ENCODE measurements around the gene PACSIN2. TPM values are rescaled to one million over a fixed set of nuclear protein-coding genes. Genes with fewer than 3 reads are reported as not detected.

Gene PACSIN2
- total RNA-seq, 3 donors from 2014 or later: 132 to 184 (median 152) TPM

DNA sequence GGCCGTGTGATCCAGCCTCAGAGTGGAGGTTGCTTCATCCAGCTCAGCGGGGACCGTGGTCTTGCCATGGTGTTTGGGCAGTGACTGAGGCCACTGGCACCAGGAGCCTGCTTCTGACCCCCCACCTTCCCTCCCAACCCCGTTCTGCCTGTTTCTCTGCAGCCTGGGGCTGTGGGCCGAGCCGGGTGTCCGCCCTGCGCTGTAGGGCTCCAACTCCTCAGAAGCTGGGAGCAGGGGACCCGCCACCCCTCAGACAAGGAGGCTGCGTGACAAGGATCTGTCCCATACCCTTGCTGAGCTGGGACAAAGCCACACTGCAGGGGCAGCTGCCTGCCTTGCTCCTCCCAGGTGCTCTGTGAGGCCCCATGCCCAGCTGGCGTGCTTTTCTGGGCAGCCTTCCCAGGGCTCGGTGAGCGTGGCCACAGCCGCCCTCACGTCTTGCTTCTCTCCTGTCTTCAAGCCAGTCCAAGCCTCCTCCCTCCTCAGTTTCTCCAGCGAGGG, 146.1 kb downstream of the PACSIN2 start:
- Histone ChIP-seq H3K36me3 (ENCODE audit: low read depth) (no peaks in the 10 kb centered on the region), H3K4me3 (no peak overlapping the region), H3K4me1 (ENCODE audit: low read depth) (peaks cover 3% of the 10 kb centered on the region), H3K9me3 (no peaks in the 10 kb centered on the region)
- peak; percentile 29 for ATAC-seq
- no peak for DNase-seq
- TF ChIP-seq, protein P1, sequence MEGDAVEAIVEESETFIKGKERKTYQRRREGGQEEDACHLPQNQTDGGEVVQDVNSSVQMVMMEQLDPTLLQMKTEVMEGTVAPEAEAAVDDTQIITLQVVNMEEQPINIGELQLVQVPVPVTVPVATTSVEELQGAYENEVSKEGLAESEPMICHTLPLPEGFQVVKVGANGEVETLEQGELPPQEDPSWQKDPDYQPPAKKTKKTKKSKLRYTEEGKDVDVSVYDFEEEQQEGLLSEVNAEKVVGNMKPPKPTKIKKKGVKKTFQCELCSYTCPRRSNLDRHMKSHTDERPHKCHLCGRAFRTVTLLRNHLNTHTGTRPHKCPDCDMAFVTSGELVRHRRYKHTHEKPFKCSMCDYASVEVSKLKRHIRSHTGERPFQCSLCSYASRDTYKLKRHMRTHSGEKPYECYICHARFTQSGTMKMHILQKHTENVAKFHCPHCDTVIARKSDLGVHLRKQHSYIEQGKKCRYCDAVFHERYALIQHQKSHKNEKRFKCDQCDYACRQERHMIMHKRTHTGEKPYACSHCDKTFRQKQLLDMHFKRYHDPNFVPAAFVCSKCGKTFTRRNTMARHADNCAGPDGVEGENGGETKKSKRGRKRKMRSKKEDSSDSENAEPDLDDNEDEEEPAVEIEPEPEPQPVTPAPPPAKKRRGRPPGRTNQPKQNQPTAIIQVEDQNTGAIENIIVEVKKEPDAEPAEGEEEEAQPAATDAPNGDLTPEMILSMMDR (IDR thresholded peaks at IDR 0.05): no peak
- intact Hi-C loops (cut with DNase I, micrococcal nuclease): no loop called here

DNA sequence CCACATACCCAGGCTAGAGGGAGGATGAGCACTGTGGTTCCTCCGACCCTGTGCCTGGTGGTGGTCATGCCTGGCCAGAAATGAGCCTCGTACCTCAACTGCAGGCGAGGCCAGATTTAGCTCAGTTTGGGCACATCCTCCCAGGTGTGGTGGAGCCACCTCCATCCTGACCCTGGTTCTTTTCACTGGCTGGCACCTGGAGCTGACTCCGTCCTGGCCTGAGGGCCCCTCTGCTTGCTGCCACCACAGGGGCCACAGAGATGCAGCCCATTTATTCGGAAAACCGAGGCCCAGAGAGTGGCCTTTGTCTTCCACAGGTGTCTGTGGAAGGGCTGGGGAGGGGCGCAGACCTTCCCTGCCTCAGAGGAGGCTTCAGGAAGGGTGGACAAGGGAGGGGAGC, 148.8 kb downstream of the PACSIN2 start:
- TF ChIP-seq, protein P1 (IDR thresholded peaks at IDR 0.05): no peak
- intact Hi-C loops (cut with DNase I, micrococcal nuclease): no loop called here
- ATAC-seq: no peak

DNA sequence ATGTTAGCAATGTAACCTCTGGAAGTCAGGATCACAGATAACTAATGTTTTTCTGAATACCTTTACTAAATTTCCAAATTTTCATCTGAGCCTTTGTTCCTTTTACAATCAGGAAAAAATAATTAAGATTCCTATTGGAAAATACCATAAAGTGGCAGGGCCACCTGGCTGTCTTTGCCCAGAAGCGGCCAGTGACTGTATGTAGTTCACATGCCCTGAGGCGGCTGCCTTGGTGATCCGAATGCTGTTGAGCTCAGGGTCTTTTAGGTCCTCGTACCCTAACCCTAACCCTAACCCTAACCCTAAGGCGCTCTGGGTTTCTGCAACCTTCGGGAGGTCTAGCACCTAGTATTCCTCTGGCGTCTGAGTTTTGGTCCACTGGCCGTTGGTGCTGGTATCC, 149.4 kb downstream of the PACSIN2 start:
- DNase-seq (no peak), ATAC-seq (no peak)
- TF ChIP-seq, protein P1 (IDR thresholded peaks at IDR 0.05): no peak
- H3K4me3 ChIP-seq: no peak overlapping the region
- H3K36me3 ChIP-seq (ENCODE audit: low read depth): no peaks in the 10 kb centered on the region
- no peaks in the 10 kb centered on the region for H3K9me3 ChIP-seq
- intact Hi-C loops (cut with DNase I, micrococcal nuclease): no loop called here
- peaks cover 3% of the 10 kb centered on the region for H3K4me1 ChIP-seq (ENCODE audit: low read depth)

More for the DNA sequence above, 148.8 kb downstream of the PACSIN2 start:
- no peaks in the 10 kb centered on the region for H3K36me3 ChIP-seq (ENCODE audit: low read depth)
- H3K4me3 ChIP-seq: no peak overlapping the region
- no peak for DNase-seq
- peaks cover 3% of the 10 kb centered on the region for H3K4me1 ChIP-seq (ENCODE audit: low read depth)
- no peaks in the 10 kb centered on the region for H3K9me3 ChIP-seq

DNA sequence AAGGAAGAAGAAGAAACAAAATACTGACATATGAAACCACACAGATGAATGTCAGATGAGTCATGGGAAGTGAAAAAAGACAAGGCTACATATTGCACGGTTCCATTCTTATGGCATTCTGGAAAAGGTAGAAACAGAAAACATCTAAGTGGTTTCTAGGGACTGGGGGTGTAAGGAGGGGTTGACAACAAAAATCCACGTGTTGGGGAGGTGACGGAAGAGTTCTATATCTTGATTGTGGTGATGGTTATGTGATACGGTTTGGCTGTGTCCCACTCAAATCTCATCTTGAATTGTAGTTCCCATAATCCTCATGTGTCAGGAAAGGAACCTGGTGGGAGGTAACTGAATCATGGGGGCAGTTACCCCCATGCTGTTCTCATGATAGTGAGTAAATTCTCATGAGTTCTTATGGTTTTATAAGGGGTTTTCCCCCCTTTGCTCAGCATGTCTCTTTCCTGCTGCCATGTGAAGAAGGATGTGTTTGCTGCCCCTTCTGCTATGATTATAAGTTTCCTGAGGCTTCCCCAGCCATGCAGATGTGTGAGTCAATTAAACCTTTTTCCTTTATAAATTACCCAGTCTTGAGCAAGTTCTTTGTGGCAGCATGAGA, 151.5 kb downstream of the PACSIN2 start:
- Histone ChIP-seq H3K4me3 (no peak overlapping the region), H3K4me1 (ENCODE audit: low read depth) (no peaks in the 10 kb centered on the region), H3K9me3 (no peaks in the 10 kb centered on the region), H3K36me3 (ENCODE audit: low read depth) (no peaks in the 10 kb centered on the region)
- intact Hi-C loops (cut with DNase I, micrococcal nuclease): no loop called here
- TF ChIP-seq, protein P1 (IDR thresholded peaks at IDR 0.05): no peak
- DNase-seq (no peak), ATAC-seq (no peak)

DNA sequence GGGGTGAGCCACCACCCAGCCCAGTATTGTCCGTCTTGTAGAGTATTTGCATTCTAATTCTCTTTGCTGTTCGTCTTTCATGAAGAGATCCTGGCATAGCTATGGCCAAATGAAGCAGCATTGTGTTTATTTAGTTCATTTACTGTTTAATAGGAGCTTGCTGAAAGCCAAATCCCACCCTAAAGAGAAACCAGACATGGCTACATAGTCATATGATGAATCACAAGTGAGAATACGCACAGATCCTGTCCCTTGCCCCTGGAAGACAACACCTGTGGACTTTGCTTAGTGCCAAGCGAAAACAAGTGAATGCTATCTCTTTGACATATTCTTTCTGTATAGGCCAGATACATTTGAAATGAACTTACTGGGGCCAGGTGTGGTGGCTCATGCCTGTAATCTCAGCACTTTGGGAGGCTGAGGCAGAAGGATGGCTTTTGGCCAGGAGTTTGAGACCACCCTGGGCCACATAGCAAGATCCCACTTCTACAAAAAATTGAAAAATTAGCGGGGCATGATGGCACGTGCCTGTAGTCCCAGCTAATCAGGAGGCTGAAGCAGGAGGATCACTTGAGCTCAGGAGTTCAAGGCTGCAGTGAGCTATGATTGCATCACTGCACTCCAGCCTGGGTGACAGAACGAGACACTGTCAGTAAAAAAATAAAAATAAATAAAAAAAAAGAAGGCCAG, 152.8 kb downstream of the PACSIN2 start:
- DNase-seq (no peak), ATAC-seq (no peak)
- intact Hi-C loops (cut with DNase I, micrococcal nuclease): no loop called here
- no peak overlapping the region for H3K4me3 ChIP-seq
- H3K36me3 ChIP-seq (ENCODE audit: low read depth): no peaks in the 10 kb centered on the region
- H3K4me1 ChIP-seq (ENCODE audit: low read depth): no peaks in the 10 kb centered on the region
- no peaks in the 10 kb centered on the region for H3K9me3 ChIP-seq
- TF ChIP-seq, protein P1 (IDR thresholded peaks at IDR 0.05): no peak

Data from mucosa of descending colon (tissue), 3 donors.